GM11168 (cell line): Measurements from ENCODE around the gene EPHB6.

Experiments used
- in situ Hi-C: fragments of 300-500 bp; cut with MboI; formaldehyde crosslinking; loops from one replicate; pipeline ENCODE4 v1.12.0; 2022; ENCODE audit warnings: low sequenced_read_pairs; ENCODE audit not compliant: unreplicated experiment

The EPHB6 gene

DNA sequence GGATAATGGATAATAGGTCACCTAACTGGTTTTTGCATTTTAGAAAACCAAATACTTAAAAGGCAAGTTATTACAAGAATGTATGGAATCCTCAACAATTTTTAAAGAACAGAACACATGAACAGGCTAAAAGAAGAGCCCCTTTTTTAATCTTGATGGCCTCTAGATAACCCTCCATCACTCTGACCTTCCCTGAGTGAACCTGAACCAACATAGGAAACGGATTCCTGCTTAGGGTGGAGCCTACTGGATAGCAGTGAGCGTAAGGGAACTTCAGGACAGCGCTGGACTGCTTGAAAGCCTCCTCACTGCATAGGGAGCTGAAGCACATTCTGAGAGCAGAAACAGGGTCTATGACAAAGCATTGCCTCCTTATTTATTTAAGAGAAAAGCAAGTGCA, 58.2 kb downstream of the EPHB6 start:
- in situ Hi-C loops, result no loop called here

DNA sequence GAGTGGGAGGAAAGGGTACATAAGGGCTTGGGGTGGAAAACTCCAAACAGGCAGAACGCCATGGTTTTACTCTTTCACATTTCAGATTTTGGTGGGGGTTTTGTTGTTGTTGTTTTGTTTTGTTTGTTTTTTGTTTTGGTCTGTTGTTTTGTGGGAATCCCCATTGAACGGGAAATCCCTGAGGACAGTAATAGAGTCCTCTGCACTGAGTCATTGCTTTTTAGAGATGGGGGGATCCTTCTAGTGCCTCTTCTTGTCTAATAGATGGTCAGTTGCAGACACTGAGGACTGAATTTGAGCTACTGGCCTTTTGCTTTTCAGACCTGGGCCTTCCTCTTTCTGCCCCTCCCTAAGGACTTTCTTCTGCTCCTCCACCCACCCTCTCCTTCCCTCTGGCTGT, 58.7 kb downstream of the EPHB6 start:
- in situ Hi-C loops, result no loop called here

DNA sequence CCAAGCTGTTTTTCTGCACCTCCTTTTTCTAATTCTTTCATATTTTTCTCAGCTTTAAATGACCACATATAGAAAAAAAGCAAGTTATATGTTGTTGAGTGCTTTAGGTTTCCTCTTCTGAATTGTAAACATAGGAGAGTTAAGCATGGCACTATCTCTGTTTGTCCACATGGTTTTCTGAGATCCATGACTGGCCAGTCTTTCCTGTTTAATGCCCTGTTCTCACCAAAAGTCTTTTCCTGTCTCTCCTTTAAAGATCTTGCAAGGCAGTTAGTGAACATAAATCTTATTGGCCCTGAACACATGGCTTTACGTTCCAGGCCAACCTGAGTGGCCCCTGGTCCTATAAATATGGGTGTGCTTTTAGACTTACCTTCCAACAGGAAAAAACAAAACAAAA, 59.2 kb downstream of the EPHB6 start:
- in situ Hi-C loops, result no loop called here

DNA sequence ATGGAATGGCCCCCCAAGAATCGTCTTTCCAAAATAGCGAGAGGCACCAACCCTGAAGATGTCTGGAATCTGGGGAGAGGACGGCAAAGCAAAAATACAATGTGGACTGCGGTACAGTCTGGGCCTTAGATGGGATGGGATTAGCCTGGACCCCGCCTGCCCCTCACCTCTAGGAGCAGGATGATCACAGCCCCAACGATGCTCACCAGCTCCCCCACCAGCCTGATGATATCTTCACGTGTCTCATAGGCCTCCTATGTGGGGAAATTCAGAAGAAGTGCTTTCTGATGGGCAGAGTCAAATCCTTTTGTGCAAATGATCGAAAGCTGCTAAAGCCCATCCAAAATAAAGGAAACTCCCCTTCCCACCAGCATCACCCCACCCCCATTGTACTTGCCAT, 60.4 kb downstream of the EPHB6 start:
- in situ Hi-C loops, result no loop called here

DNA sequence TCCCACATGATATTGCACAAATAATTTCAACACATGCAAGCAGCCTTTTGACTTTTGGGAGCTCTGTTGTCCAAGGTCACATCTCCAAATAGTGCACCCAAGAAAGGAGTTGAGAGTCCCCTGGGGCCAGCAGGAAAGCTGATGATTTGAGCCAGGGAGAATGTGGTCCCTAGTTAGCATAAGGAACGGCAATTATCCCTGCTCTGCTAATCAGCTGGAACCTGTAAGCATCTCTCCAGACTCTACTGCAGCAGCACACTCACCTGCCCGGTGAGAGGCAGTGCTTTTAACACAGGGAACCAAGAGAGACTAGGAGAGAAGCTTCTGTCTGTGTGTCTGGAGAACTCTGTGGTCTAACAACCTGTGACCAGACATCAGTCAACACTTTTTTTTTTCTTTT, 61.6 kb downstream of the EPHB6 start:
- in situ Hi-C loops, result no loop called here

DNA sequence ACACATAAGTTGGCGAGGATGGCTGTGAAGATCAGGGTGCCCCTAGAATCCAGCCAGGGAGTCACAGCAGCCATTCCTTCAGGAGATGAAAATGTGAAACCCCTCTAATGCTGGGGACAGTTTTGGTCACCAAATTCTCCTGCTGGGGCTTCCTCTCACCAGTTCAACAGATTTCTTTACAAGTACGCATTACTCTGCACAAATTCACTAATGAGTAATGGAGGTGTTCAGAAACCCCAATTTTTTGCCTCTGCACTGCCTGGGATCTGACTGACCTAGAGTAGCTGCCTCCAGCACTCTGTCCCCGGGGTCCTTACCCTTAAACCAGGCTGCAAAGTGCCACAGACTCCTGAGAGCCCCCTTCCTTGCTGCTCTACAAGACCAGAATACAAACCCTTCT, 62.6 kb downstream of the EPHB6 start:
- in situ Hi-C loops, result no loop called here

DNA sequence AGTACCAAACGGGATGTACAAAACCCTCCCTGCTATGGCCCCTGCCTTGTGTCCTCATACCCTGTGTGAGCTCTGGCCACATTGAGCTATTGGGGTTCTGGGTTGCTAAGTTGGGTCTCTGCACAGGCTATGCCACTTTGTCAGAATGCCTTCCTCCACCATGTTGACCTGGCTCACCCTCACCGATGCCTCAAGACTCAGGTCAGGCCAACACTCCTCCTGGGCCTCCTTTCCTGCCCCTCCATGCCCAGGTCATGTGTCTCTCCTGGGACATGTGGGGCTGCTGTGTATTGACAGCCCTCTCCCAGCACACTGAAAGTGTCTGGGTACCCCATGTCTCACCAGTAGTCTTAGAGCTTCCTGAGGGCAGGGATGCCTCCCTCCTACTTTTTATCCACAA, 64.0 kb downstream of the EPHB6 start:
- in situ Hi-C loops, result no loop called here

DNA sequence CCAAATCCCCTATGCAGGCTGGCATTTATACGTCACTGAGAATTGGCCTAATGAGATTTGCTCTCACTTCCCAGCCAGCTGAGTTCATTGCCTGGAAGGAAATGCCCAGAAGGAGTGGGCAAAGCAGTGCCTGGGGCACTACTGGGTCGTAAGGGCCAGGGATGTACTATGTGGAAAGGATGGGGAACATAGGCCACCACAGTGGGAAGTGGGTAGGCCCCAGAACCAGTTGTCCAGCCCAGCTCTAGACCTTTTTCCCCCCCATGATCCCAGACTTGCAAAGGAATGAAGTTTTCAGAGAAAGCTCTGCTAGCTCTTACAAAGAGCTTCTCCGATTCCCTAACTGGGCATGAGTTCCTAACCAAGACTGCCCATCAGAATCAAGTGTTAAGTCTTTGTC, 64.8 kb downstream of the EPHB6 start:
- in situ Hi-C loops, result no loop called here
